WTC11 (cell line): ENCODE data around the gene TP53BP2.

Experiments used
- ATF3 ChIP-seq: sonication (generic); formaldehyde crosslinking; conservative IDR thresholded peaks from 2 replicates; pipeline ENCODE4 v1.8.1; 2022; ENCODE audit warnings: mild to moderate bottlenecking, missing genetic modification reagents
- CTCF ChIP-seq: fragments of 200-600 bp; IDR thresholded peaks from 2 replicates; pipeline ENCODE4 v1.8.0; 2022; ENCODE audit warnings: antibody characterized with exemption
- E2F5 ChIP-seq: sonication (generic); formaldehyde crosslinking; IDR thresholded peaks from 2 replicates; pipeline ENCODE4 v1.8.1; 2022; ENCODE audit warnings: mild to moderate bottlenecking, moderate library complexity, missing genetic modification reagents
- ELF4 ChIP-seq: sonication (generic); formaldehyde crosslinking; IDR thresholded peaks from 2 replicates; pipeline ENCODE4 v1.8.1; 2022; ENCODE audit warnings: low read depth, mild to moderate bottlenecking, moderate library complexity, missing genetic modification reagents
- FOXJ3 ChIP-seq: sonication (generic); formaldehyde crosslinking; IDR thresholded peaks from 2 replicates; pipeline ENCODE4 v1.9.0; 2021; ENCODE audit warnings: missing genetic modification reagents, mild to moderate bottlenecking, borderline replicate concordance
- JUN ChIP-seq: sonication (generic); formaldehyde crosslinking; IDR thresholded peaks from 2 replicates; pipeline ENCODE4 v1.8.0; 2023; ENCODE audit warnings: mild to moderate bottlenecking, missing genetic modification reagents
- TP53 ChIP-seq: sonication (generic); formaldehyde crosslinking; IDR thresholded peaks from 2 replicates; pipeline ENCODE4 v1.8.1; 2023; ENCODE audit warnings: mild to moderate bottlenecking, missing genetic modification reagents
- USF1 ChIP-seq: sonication (generic); formaldehyde crosslinking; IDR thresholded peaks from 2 replicates; pipeline ENCODE4 v1.8.0; 2022; ENCODE audit warnings: mild to moderate bottlenecking, missing genetic modification reagents
- ZNF219 ChIP-seq: sonication (generic); formaldehyde crosslinking; IDR thresholded peaks from 2 replicates; pipeline ENCODE4 v1.8.0; 2023; ENCODE audit warnings: missing genetic modification reagents, mild to moderate bottlenecking, borderline replicate concordance
- ZNF416 ChIP-seq: fragments of 250-450 bp; sonication (Bioruptor Pico); IDR thresholded peaks from 2 replicates; pipeline ENCODE4 v1.9.0; 2021; ENCODE audit warnings: mild to moderate bottlenecking, inconsistent platforms

GRCh38 chr1:223741861-223742260 is 103.9 kb downstream of the TP53BP2 start:
- no peak for TF ChIP-seq CTCF
- TF ChIP-seq TP53 (CRISPR knock-in tag), result no peak
- TF ChIP-seq USF1 (CRISPR knock-in tag), result no peak
- TF ChIP-seq ELF4, result no peak
- no peak for TF ChIP-seq JUN (CRISPR knock-in tag)
- TF ChIP-seq E2F5, result no peak
- no peak for TF ChIP-seq ATF3 (CRISPR knock-in tag)
- no peak for TF ChIP-seq ZNF416 (CRISPR knock-in tag)
- no peak for TF ChIP-seq FOXJ3
- no peak for TF ChIP-seq ZNF219 (CRISPR knock-in tag)
